GM15510 (cell line): Measurements from ENCODE around the gene RASSF8.
A peak's percentile ranks its signal among the peaks of the same experiment; 100 is the strongest.

ENCODE experiments used
- POLR2A ChIP-seq: IDR thresholded peaks from 3 replicates; pipeline ENCODE4 v1.6.1; 2011; ENCODE audit warnings: borderline replicate concordance; ENCODE audit not compliant: insufficient read length; ENCODE audit errors: extremely low read depth

RASSF8 gene

GRCh38 chr12:26092346-26093105, 134.0 kb downstream of the RASSF8 start:
- TF ChIP-seq POLR2A: no peak

GRCh38 chr12:26095186-26095585, 136.7 kb downstream of the RASSF8 start:
- no peak for TF ChIP-seq POLR2A

- TF ChIP-seq POLR2A: no peak
Measured at GRCh38 chr12:26096036-26096435, 137.6 kb downstream of the RASSF8 start.

- no peak for TF ChIP-seq POLR2A
Measured at GRCh38 chr12:26097046-26097878, 138.8 kb downstream of the RASSF8 start.

GRCh38 chr12:26100666-26101349, 142.3 kb downstream of the RASSF8 start:
- no peak for TF ChIP-seq POLR2A

- no peak for TF ChIP-seq POLR2A
Measured at GRCh38 chr12:26101350-26101734, 142.9 kb downstream of the RASSF8 start.

- TF ChIP-seq POLR2A: no peak
Measured at GRCh38 chr12:26101763-26102162, 143.3 kb downstream of the RASSF8 start.

- TF ChIP-seq POLR2A: no peak
Measured at GRCh38 chr12:26102953-26103352, 144.5 kb downstream of the RASSF8 start.

GRCh38 chr12:26106347-26106746, 147.9 kb downstream of the RASSF8 start:
- no peak for TF ChIP-seq POLR2A

- TF ChIP-seq POLR2A: no peak
Measured at GRCh38 chr12:26108915-26109314, 150.4 kb downstream of the RASSF8 start.

GRCh38 chr12:26109343-26109881, 150.9 kb downstream of the RASSF8 start:
- no peak for TF ChIP-seq POLR2A

GRCh38 chr12:26112232-26112631, 153.8 kb downstream of the RASSF8 start:
- TF ChIP-seq POLR2A: no peak

- TF ChIP-seq POLR2A: no peak
Measured at GRCh38 chr12:26112703-26113147, 154.2 kb downstream of the RASSF8 start.

GRCh38 chr12:26113181-26113654, 154.7 kb downstream of the RASSF8 start:
- no peak for TF ChIP-seq POLR2A

GRCh38 chr12:26113853-26114719, 155.6 kb downstream of the RASSF8 start:
- peak; percentile 69 for TF ChIP-seq POLR2A
